Measurements from ENCODE around the gene PELI3. TPM values are rescaled to one million over a fixed set of nuclear protein-coding genes. Genes with fewer than 3 reads are reported as not detected.

The PELI3 gene
- polyA plus RNA-seq, 1 donor (not counting 4 experiments of a cell fraction or from before 2014, with no cell fraction given): 2.1 TPM

- Histone ChIP-seq H4K20me1 (ENCODE audit: control insufficient read depth, extremely low read depth, insufficient read depth, low read length) (peaks cover 5% of the 10 kb centered on the region), H3K4me2 (ENCODE audit: control insufficient read depth, extremely low read depth, insufficient read depth, low read depth, low read length) (no peak overlapping the region), H3K9me1 (ENCODE audit: control insufficient read depth, extremely low read depth, insufficient read depth, low read length) (peaks cover 2% of the 10 kb centered on the region), H3K79me2 (ENCODE audit: control insufficient read depth, insufficient read depth, low read length) (no peaks in the 10 kb centered on the region), H3K4me1 (ENCODE audit: control insufficient read depth, extremely low read depth, insufficient read depth, low read length) (peaks cover 10% of the 10 kb centered on the region), H3K27ac (ENCODE audit: control insufficient read depth, insufficient read depth, low read length) (no peak overlapping the region), H3K9ac (ENCODE audit: control insufficient read depth, extremely low read depth, insufficient read depth, low read length) (no peak overlapping the region), H2AFZ (ENCODE audit: control insufficient read depth, low read length) (no peak overlapping the region), H3K36me3 (ENCODE audit: control insufficient read depth in 2 of 2, extremely low read depth in 1 of 2, insufficient read depth in 2 of 2, low read length in 2 of 2) (peaks cover 7% of the 10 kb centered on the region in 2 experiments), H3K9me3 (ENCODE audit: control insufficient read depth, low read depth, low read length) (no peaks in the 10 kb centered on the region), H3K27me3 (ENCODE audit: control insufficient read depth, extremely low read depth, insufficient read depth, low read length) (no peaks in the 10 kb centered on the region), H3K4me3 (ENCODE audit: control insufficient read depth in 2 of 3, extremely low read depth in 1 of 3, insufficient read depth in 2 of 3, low read depth in 1 of 3, low read length in 3 of 3) (no peak overlapping the region)
- dilution Hi-C loops (cut with MboI; ENCODE audit: extremely low pct_ligation_motif_present, low sequenced_read_pairs): no loop called here
- FAIRE-seq (no peak), DNase-seq (ENCODE audit: low read depth, low spot score) (no peak)
- TF ChIP-seq, protein P1, sequence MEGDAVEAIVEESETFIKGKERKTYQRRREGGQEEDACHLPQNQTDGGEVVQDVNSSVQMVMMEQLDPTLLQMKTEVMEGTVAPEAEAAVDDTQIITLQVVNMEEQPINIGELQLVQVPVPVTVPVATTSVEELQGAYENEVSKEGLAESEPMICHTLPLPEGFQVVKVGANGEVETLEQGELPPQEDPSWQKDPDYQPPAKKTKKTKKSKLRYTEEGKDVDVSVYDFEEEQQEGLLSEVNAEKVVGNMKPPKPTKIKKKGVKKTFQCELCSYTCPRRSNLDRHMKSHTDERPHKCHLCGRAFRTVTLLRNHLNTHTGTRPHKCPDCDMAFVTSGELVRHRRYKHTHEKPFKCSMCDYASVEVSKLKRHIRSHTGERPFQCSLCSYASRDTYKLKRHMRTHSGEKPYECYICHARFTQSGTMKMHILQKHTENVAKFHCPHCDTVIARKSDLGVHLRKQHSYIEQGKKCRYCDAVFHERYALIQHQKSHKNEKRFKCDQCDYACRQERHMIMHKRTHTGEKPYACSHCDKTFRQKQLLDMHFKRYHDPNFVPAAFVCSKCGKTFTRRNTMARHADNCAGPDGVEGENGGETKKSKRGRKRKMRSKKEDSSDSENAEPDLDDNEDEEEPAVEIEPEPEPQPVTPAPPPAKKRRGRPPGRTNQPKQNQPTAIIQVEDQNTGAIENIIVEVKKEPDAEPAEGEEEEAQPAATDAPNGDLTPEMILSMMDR (optimal IDR thresholded peaks at IDR 0.05 in 1 of 3, IDR thresholded peaks at IDR 0.05 in 1 of 3, conservative IDR thresholded peaks at IDR 0.05 in 1 of 3; ENCODE audit: extremely low read depth in 1 of 3, insufficient read depth in 2 of 3, low read length in 3 of 3): no peak
- no peak for TF ChIP-seq EZH2 (IDR thresholded peaks at IDR 0.05; ENCODE audit: low read length)
Measured at GRCh38 chr11:66473608-66474515, 7.2 kb downstream of the PELI3 start.

DNA sequence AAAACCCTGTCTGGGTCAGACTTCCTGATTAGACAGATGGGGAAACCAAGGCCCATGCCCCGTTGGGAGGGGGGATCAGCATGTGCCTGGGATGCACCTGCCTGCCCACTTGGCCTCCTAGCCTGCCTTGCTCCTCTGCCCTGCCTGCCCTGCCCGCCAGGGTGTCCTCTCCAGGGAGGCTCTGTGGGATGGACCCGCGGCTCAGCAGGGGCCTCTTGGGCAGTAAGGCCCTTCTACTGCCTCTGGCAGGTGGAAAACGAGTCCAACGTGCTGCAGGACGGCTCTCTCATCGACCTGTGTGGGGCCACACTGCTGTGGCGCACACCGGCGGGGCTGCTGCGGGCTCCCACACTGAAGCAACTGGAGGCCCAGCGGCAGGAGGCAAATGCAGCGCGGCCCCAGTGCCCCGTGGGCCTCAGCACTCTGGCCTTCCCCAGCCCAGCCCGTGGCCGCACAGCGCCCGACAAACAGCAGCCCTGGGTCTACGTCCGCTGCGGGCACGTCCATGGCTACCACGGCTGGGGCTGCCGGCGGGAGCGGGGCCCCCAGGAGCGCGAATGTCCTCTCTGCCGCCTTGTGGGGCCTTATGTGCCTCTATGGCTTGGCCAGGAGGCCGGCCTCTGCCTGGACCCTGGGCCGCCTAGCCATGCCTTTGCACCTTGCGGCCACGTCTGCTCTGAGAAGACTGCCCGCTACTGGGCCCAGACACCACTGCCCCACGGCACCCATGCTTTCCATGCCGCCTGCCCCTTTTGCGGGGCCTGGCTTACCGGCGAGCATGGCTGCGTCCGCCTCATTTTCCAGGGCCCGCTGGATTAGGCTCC is 8.9 kb downstream of the PELI3 start:
- dilution Hi-C loops (cut with MboI; ENCODE audit: extremely low pct_ligation_motif_present, low sequenced_read_pairs): no loop called here
- no peaks in the 10 kb centered on the region for H3K79me2 ChIP-seq (ENCODE audit: control insufficient read depth, insufficient read depth, low read length)

More for the DNA sequence above, 8.9 kb downstream of the PELI3 start:
- DNase-seq (ENCODE audit: low read depth, low spot score): no peak
- TF ChIP-seq EZH2 (IDR thresholded peaks at IDR 0.05; ENCODE audit: low read length): no peak
- TF ChIP-seq, protein P1 (optimal IDR thresholded peaks at IDR 0.05 in 1 of 3, IDR thresholded peaks at IDR 0.05 in 1 of 3, conservative IDR thresholded peaks at IDR 0.05 in 1 of 3; ENCODE audit: extremely low read depth in 1 of 3, insufficient read depth in 2 of 3, low read length in 3 of 3): no peak
- H2AFZ ChIP-seq (ENCODE audit: control insufficient read depth, low read length): no peak overlapping the region
- no peak overlapping the region for H3K4me3 ChIP-seq (ENCODE audit: control insufficient read depth in 2 of 3, extremely low read depth in 1 of 3, insufficient read depth in 2 of 3, low read depth in 1 of 3, low read length in 3 of 3)
- H3K9me3 ChIP-seq (ENCODE audit: control insufficient read depth, low read depth, low read length): no peaks in the 10 kb centered on the region
- H3K36me3 ChIP-seq (ENCODE audit: control insufficient read depth in 2 of 2, extremely low read depth in 1 of 2, insufficient read depth in 2 of 2, low read length in 2 of 2): peaks cover 6 to 7% of the 10 kb centered on the region in 2 experiments
- H4K20me1 ChIP-seq (ENCODE audit: control insufficient read depth, extremely low read depth, insufficient read depth, low read length): peaks cover 5% of the 10 kb centered on the region
- no peak for FAIRE-seq
- H3K27ac ChIP-seq (ENCODE audit: control insufficient read depth, insufficient read depth, low read length): no peak overlapping the region
- H3K9ac ChIP-seq (ENCODE audit: control insufficient read depth, extremely low read depth, insufficient read depth, low read length): no peak overlapping the region
- H3K27me3 ChIP-seq (ENCODE audit: control insufficient read depth, extremely low read depth, insufficient read depth, low read length): no peaks in the 10 kb centered on the region
- no peak overlapping the region for H3K4me2 ChIP-seq (ENCODE audit: control insufficient read depth, extremely low read depth, insufficient read depth, low read depth, low read length)
- peaks cover 17% of the 10 kb centered on the region for H3K4me1 ChIP-seq (ENCODE audit: control insufficient read depth, extremely low read depth, insufficient read depth, low read length)
- H3K9me1 ChIP-seq (ENCODE audit: control insufficient read depth, extremely low read depth, insufficient read depth, low read length): peaks cover 2% of the 10 kb centered on the region
